ENCODE data around the gene CDHR5. TPM values are rescaled to one million over a fixed set of nuclear protein-coding genes. Genes with fewer than 3 reads are reported as not detected.

CDHR5 gene
- total RNA-seq, 2 donors from 2014 or later = not detected

GRCh38 chr11:614623-615503, 9.9 kb downstream of the CDHR5 start:
- peak; percentile 2 to 3 for ATAC-seq
- peak; percentile 46 for DNase-seq
- intact Hi-C loops (cut with DNase I) = loop anchor here (5.0 to 10.0 kb wide), 2 partner anchors 38 to 60 kb away; partner anchors contain the start of gene PHRF1 (in 1 of the 2)

- peak; percentile 28 for DNase-seq
- intact Hi-C loops (cut with DNase I) = loop anchor here (5.0 to 10.0 kb wide), 2 partner anchors 37 to 59 kb away; partner anchors contain the start of gene PHRF1 (in 1 of the 2)
- no peak for ATAC-seq
Observed at GRCh38 chr11:614021-614622, 10.6 kb downstream of the CDHR5 start.

DNA sequence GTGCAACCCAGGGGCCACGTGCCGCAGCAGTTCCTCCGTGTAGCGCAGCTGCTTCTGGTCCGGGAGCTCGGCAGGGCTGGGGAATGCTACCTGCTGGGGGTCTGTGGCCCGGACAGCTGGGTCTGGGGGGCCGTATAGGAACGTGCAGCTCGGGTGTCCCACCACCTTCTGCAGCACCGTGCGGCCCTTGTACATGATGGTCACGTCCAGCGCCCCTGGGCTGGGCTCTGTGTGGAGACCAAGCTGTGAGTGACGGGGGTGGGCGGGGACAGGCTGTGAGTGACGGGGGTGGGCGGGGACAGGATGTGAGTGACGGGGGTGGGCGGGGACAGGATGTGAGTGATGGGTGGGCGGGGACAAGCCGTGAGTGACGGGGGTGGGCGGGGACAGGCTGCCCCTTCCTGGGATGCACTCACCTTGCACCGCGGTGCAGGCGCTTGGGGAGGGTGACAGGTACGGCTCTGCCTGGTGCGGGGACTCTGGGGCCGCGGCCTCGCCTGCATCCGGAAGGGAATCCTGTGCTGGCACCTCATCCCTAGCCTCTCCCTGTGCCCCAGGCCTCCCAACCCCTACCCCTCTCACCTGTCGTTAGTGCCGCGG, 11.3 kb downstream of the CDHR5 start:
- DNase-seq (peak; percentile 69), ATAC-seq (peak; percentile 2 to 15)
- intact Hi-C loops (cut with DNase I) = loop anchor here (5.0 to 10.0 kb wide), 2 partner anchors 36 to 59 kb away; partner anchors contain the start of gene PHRF1 (in 1 of the 2)

GRCh38 chr11:612961-613300, 11.8 kb downstream of the CDHR5 start:
- ATAC-seq = no peak
- intact Hi-C loops (cut with DNase I) = loop anchor here (5.0 to 10.0 kb wide), 2 partner anchors 36 to 58 kb away; partner anchors contain the start of gene PHRF1 (in 1 of the 2)
- DNase-seq = no peak

GRCh38 chr11:612201-612960, 12.4 kb downstream of the CDHR5 start:
- DNase-seq (peak; percentile 33), ATAC-seq (no peak)
- intact Hi-C loops (cut with DNase I) = loop anchor here (5.0 to 10.0 kb wide), 2 partner anchors 35 to 58 kb away; partner anchors contain the start of gene PHRF1 (in 1 of the 2)

- DNase-seq (peak; percentile 33), ATAC-seq (no peak)
- intact Hi-C loops (cut with DNase I) = loop anchor here (5.0 to 10.0 kb wide), 2 partner anchors 34 to 56 kb away; partner anchors contain the start of gene PHRF1 (in 1 of the 2)
Observed at GRCh38 chr11:611001-611996, 13.5 kb downstream of the CDHR5 start.

DNA sequence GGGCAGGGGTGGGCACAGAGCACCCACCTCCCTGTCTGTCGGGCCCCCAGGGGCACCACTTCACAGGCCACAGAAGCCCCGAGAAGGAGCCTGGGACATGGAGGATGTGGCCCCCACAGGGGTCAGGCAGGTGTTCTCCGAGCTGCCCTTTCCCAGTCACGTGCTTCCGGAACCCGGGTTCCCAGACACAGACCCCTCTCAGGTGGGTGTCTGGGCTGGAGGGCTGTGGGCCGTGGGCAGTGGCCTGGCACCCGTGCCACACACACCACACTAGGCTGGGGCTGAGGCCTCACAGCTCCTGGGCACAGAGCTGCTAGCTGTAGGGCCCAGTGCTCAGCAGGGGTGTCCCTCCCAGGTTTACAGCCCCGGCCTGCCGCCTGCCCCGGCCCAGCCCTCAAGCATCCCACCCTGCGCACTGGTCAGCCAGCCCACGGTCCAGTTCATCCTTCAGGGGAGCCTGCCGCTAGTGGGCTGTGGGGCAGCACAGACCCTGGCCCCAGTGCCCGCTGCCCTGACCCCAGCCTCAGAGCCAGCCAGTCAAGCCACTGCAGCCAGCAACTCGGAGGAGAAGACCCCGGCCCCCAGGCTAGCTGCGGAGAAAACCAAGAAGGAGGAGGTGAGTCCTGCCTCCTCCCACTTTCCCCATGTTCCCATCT, 14.5 kb downstream of the CDHR5 start:
- no peak for ATAC-seq

DNA sequence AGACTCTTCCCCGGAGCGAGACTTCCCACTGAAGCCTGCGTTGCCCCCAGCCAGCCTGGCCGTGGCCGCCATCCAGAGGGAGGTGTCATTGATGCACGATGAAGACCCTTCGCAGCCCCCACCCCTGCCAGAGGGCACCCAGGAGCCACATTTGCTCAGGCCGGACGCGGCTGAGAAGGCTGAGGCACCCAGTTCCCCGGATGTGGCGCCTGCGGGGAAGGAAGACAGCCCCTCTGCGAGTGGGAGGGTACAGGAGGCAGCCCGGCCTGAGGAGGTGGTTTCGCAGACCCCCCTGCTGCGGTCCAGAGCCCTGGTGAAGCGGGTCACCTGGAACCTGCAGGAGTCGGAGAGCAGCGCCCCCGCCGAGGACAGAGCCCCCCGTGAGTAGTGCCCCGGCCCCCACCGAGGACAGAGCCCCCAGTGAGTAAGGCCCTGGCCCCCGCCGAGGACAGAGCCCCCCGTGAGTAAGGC, 15.4 kb downstream of the CDHR5 start:
- no peak for ATAC-seq
- no peak for DNase-seq
- intact Hi-C loops (cut with DNase I) = no loop called here

More for the DNA sequence above, 14.5 kb downstream of the CDHR5 start:
- intact Hi-C loops (cut with DNase I) = loop anchor here (5.0 to 10.0 kb wide), 2 partner anchors 33 to 55 kb away; partner anchors contain the start of gene PHRF1 (in 1 of the 2)
- no peak for DNase-seq

DNA sequence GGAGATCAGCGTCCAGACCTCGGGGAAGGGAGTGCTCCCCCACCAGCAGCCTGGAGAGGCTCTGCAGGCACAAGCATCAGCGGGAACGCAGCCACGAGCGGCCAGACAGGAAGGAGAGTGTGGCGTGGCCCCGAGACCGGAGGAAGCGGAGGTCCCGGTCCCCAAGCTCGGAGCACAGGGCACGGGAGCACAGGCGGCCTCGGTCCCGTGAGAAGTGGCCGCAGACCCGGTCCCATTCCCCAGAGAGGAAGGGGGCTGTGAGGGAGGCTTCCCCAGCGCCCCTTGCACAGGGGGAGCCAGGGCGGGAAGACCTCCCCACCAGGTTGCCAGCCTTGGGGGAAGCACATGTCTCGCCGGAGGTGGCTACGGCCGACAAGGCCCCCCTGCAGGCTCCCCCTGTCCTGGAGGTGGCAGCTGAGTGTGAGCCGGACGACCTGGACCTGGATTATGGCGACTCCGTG, 15.9 kb downstream of the CDHR5 start:
- intact Hi-C loops (cut with DNase I) = no loop called here
- DNase-seq (peak; percentile 50), ATAC-seq (no peak)

DNA sequence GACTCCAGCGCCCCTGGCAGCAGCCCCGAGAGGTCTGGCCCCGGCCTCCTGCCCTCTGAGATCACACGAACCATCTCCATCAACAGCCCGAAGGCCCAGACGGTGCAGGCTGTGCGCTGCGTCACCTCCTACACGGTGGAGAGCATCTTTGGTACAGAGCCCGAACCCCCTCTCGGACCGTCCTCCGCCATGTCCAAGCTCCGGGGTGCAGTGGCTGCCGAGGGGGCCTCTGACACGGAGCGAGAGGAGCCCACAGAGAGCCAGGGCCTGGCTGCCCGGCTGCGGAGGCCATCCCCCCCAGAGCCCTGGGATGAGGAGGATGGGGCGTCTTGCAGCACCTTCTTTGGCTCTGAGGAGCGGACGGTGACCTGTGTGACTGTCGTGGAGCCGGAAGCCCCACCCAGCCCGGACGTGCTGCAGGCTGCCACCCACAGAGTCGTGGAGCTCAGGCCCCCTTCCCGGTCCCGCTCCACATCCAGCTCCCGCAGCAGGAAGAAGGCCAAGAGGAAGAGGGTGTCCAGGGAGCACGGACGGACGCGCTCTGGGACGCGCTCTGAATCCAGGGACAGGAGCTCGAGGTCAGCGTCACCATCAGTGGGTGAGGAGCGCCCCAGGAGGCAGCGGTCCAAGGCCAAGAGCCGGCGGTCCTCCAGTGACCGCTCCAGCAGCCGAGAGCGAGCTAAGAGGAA, 16.6 kb downstream of the CDHR5 start:
- ATAC-seq (no peak), DNase-seq (no peak)
- intact Hi-C loops (cut with DNase I) = no loop called here

DNA sequence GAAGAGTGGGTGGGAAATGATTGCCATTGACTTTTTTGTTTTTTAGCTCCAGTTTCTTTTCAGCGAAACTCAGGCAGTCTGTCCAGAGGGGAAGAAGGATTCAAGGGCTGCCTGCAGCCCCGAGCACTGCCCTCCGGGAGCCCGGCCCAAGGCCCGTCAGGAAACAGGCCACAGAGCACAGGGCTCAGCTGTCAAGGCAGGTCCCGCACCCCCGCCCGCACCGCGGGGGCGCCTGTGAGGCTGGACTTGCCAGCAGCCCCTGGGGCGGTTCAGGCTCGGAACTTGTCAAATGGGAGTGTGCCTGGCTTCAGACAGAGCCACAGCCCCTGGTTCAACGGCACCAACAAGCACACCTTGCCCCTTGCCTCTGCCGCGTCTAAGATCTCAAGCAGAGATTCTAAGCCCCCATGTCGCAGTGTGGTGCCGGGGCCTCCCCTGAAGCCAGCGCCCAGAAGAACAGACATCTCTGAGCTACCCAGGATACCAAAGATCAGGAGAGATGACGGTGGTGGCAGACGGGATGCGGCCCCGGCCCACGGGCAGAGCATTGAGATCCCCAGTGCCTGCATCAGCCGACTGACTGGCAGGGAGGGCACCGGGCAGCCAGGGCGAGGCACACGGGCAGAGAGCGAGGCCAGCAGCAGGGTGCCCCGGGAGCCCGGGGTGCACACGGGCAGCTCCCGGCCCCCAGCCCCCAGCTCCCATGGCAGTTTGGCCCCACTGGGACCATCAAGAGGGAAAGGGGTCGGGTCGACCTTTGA, 17.6 kb downstream of the CDHR5 start:
- intact Hi-C loops (cut with DNase I) = no loop called here
- DNase-seq (no peak), ATAC-seq (no peak)

DNA sequence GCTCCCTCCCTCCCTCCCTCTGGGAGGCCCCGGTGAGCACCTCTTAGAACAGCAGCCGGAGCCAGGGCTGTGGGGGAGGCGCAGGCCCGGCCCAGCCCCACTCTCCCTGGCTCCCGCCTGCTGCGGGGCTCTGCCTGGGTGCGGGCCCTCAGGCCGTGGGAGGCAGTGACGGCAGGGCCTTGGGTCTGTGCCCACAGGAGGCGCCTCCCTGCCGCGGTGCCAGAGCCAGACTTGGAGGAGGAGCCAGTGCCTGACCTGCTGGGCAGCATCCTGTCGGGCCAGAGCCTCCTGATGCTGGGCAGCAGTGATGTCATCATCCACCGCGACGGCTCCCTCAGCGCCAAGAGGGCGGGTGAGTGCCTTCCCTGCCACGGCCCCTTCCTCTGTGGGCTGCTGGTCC, 18.5 kb downstream of the CDHR5 start:
- ATAC-seq (peak; percentile 88 to 92), DNase-seq (peak; percentile 82)
- intact Hi-C loops (cut with DNase I) = no loop called here

DNA sequence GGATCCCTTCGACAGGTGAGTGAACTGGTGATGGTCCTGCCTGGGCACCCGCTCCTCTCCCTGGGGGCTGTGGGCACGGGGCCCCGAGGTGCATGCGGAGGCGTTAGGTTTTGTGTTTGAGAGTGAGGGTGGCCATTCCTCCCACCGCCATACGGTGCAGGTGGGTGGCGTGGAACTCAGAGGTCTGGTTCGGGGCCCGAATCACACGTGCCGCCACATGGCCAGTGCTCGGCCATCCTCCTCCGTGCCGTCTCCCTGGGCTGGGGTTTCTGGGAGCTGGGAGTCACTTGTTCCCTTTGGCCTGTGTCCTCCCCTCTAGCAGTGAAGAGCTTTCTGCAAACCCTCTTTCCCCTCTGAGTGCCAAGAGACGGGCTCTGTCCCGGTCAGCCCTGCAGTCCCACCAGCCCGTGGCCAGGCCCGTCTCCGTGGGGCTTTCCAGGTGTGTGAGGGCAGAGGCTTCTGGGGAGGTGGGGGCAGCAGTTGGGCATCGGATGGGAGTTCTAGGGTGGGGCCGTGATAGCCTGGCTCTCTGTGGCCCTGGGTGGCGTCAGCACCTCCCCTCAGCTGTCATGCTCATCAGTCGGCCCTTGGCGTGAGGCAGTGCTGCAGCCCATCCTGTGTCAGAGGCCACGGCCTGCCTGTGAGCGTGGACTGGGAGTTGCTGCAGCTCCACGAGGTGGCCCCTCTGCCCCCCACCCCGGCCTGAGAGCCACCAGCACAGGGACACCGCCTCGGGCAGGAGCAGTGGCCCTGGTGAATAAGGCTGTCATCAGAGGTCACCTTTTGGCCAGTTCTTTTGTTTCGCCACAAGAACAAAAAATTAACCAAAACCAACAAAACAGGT, 19.2 kb downstream of the CDHR5 start:
- peak in 1 of 2 donors; percentile 4 for ATAC-seq
- DNase-seq = no peak
- intact Hi-C loops (cut with DNase I) = no loop called here

DNA sequence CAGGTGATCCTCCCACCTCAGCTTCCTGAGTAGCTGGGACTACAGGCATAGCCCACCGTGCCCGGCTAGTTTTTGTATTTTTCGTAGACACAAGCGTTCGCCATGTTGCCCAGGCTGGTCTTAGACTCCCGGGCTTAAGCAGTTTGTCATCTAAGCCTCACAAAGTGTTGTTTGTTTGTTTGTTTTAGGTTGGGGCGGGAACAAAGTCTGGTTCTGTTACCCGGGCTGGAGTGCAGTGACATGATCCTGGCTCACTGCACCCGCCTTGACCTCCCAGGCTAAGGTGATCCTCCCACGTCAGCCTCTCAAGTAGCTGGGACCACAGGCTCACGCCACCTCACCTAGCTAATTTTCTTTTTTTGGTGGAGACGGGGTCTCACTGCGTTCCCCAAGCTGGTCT, 21.6 kb downstream of the CDHR5 start:
- no peak for DNase-seq
- ATAC-seq = no peak
- intact Hi-C loops (cut with DNase I) = no loop called here

All from left cardiac atrium (tissue), 4 donors.